ENCODE measurements around the gene ARV1. TPM values are rescaled to one million over a fixed set of nuclear protein-coding genes. Genes with fewer than 3 reads are reported as not detected.

ARV1 gene
- total RNA-seq, 2 donors from 2014 or later, result 16.0 to 23.7 TPM

- ATAC-seq (replicated peaks in 1 of 2) (no peak), DNase-seq (no peak)
- no peaks in the 10 kb centered on the region for H3K27me3 Mint-ChIP-seq (ENCODE audit: low read depth)
- no peaks in the 10 kb centered on the region for H3K9me3 Mint-ChIP-seq
- H3K27ac Mint-ChIP-seq, result no peak overlapping the region
- H3K36me3 Mint-ChIP-seq (ENCODE audit: insufficient read depth in 2 of 2), result peaks cover 0 to 3% of the 10 kb centered on the region in 2 donors
- no peak overlapping the region for H3K4me3 Mint-ChIP-seq
- H3K4me1 Mint-ChIP-seq (ENCODE audit: low read depth), result no peaks in the 10 kb centered on the region
These were observed 20.5 kb upstream of the ARV1 start for GRCh38 chr1:230958370-230958769.

- H3K9me3 Mint-ChIP-seq, result no peaks in the 10 kb centered on the region
- H3K27me3 Mint-ChIP-seq (ENCODE audit: low read depth), result no peaks in the 10 kb centered on the region
- H3K27ac Mint-ChIP-seq, result no peak overlapping the region
- H3K36me3 Mint-ChIP-seq (ENCODE audit: insufficient read depth in 2 of 2), result peaks cover 0 to 2% of the 10 kb centered on the region in 2 donors
- ATAC-seq (replicated peaks in 1 of 2) (no peak), DNase-seq (no peak)
- H3K4me1 Mint-ChIP-seq (ENCODE audit: low read depth), result peaks cover 9% of the 10 kb centered on the region
- no peak overlapping the region for H3K4me3 Mint-ChIP-seq
These were observed 14.0 kb upstream of the ARV1 start for GRCh38 chr1:230964896-230965295.

GRCh38 chr1:230965535-230965934 is 13.4 kb upstream of the ARV1 start:
- Mint-ChIP-seq H3K27ac (no peak overlapping the region), H3K4me3 (no peak overlapping the region), H3K9me3 (no peaks in the 10 kb centered on the region), H3K36me3 (ENCODE audit: insufficient read depth in 2 of 2) (peaks cover 0 to 2% of the 10 kb centered on the region in 2 donors), H3K27me3 (ENCODE audit: low read depth) (no peaks in the 10 kb centered on the region), H3K4me1 (ENCODE audit: low read depth) (peaks cover 9% of the 10 kb centered on the region)
- ATAC-seq (replicated peaks in 1 of 2) (no peak), DNase-seq (no peak)

- Mint-ChIP-seq H3K27ac (no peak overlapping the region), H3K36me3 (ENCODE audit: insufficient read depth in 2 of 2) (no peaks in the 10 kb centered on the region), H3K4me3 (no peak overlapping the region), H3K27me3 (ENCODE audit: low read depth) (no peaks in the 10 kb centered on the region), H3K9me3 (no peaks in the 10 kb centered on the region), H3K4me1 (ENCODE audit: low read depth) (peaks cover 10% of the 10 kb centered on the region)
- ATAC-seq (replicated peaks in 1 of 2), result no peak
- no peak for DNase-seq
These were observed 12.5 kb upstream of the ARV1 start for GRCh38 chr1:230966358-230966873.

GRCh38 chr1:230970432-230970831 is 8.5 kb upstream of the ARV1 start:
- H3K4me3 Mint-ChIP-seq, result no peak overlapping the region
- H3K36me3 Mint-ChIP-seq (ENCODE audit: insufficient read depth in 2 of 2), result no peaks in the 10 kb centered on the region
- ATAC-seq (replicated peaks in 1 of 2) (no peak), DNase-seq (no peak)
- no peaks in the 10 kb centered on the region for H3K9me3 Mint-ChIP-seq
- no peaks in the 10 kb centered on the region for H3K27me3 Mint-ChIP-seq (ENCODE audit: low read depth)
- H3K4me1 Mint-ChIP-seq (ENCODE audit: low read depth), result peaks cover 36% of the 10 kb centered on the region
- no peak overlapping the region for H3K27ac Mint-ChIP-seq

- no peak overlapping the region for H3K27ac Mint-ChIP-seq
- H3K4me3 Mint-ChIP-seq, result no peak overlapping the region
- no peaks in the 10 kb centered on the region for H3K9me3 Mint-ChIP-seq
- no peak for DNase-seq
- peaks cover 47% of the 10 kb centered on the region for H3K4me1 Mint-ChIP-seq (ENCODE audit: low read depth)
- ATAC-seq (replicated peaks in 1 of 2), result no peak
- H3K27me3 Mint-ChIP-seq (ENCODE audit: low read depth), result no peaks in the 10 kb centered on the region
- H3K36me3 Mint-ChIP-seq (ENCODE audit: insufficient read depth in 2 of 2), result peaks cover 0 to 4% of the 10 kb centered on the region in 2 donors
These were observed 7.1 kb upstream of the ARV1 start for GRCh38 chr1:230971771-230972170.

- H3K4me1 Mint-ChIP-seq (ENCODE audit: low read depth), result peaks cover 58% of the 10 kb centered on the region
- DNase-seq, result peak; percentile 66 to 74
- peaks cover 2 to 7% of the 10 kb centered on the region in 2 donors for H3K36me3 Mint-ChIP-seq (ENCODE audit: insufficient read depth in 2 of 2)
- H3K27me3 Mint-ChIP-seq (ENCODE audit: low read depth), result no peaks in the 10 kb centered on the region
- no peaks in the 10 kb centered on the region for H3K9me3 Mint-ChIP-seq
- peak overlapping the region; percentile 52 to 65 for H3K4me3 Mint-ChIP-seq
- ATAC-seq (replicated peaks in 1 of 2), result peak; percentile 91 to 92
- H3K27ac Mint-ChIP-seq, result peak overlapping the region; percentile 79
These were observed 6.0 kb upstream of the ARV1 start for GRCh38 chr1:230972855-230973271.

GRCh38 chr1:230975636-230976035 is 3.3 kb upstream of the ARV1 start:
- Mint-ChIP-seq H3K27ac (no peak overlapping the region), H3K9me3 (no peaks in the 10 kb centered on the region)
- no peak for ATAC-seq (replicated peaks in 1 of 2)

GRCh38 chr1:230976360-230976759 is 2.5 kb upstream of the ARV1 start:
- Mint-ChIP-seq H3K4me3 (peak overlapping the region; percentile 97 to 98), H3K4me1 (ENCODE audit: low read depth) (peaks cover 58% of the 10 kb centered on the region), H3K27me3 (ENCODE audit: low read depth) (no peaks in the 10 kb centered on the region), H3K9me3 (no peaks in the 10 kb centered on the region), H3K36me3 (ENCODE audit: insufficient read depth in 2 of 2) (peaks cover 2 to 10% of the 10 kb centered on the region in 2 donors), H3K27ac (peak overlapping the region; percentile 26)
- no peak for DNase-seq
- ATAC-seq (replicated peaks in 1 of 2), result no peak

More at GRCh38 chr1:230975636-230976035, 3.3 kb upstream of the ARV1 start:
- peaks cover 59% of the 10 kb centered on the region for H3K4me1 Mint-ChIP-seq (ENCODE audit: low read depth)
- DNase-seq, result no peak
- H3K27me3 Mint-ChIP-seq (ENCODE audit: low read depth), result no peaks in the 10 kb centered on the region
- peaks cover 2 to 10% of the 10 kb centered on the region in 2 donors for H3K36me3 Mint-ChIP-seq (ENCODE audit: insufficient read depth in 2 of 2)
- no peak overlapping the region for H3K4me3 Mint-ChIP-seq

- Mint-ChIP-seq H3K36me3 (ENCODE audit: insufficient read depth in 2 of 2) (peaks cover 2 to 10% of the 10 kb centered on the region in 2 donors), H3K9me3 (no peaks in the 10 kb centered on the region), H3K27me3 (ENCODE audit: low read depth) (no peaks in the 10 kb centered on the region), H3K27ac (peak overlapping the region; percentile 96), H3K4me1 (ENCODE audit: low read depth) (peaks cover 50% of the 10 kb centered on the region), H3K4me3 (peak overlapping the region; percentile 97 to 98)
- no peak for ATAC-seq (replicated peaks in 1 of 2)
- peak; percentile 19 to 22 for DNase-seq
These were observed 1.8 kb upstream of the ARV1 start for GRCh38 chr1:230976825-230977747.

- Mint-ChIP-seq H3K4me3 (peak overlapping the region; percentile 97 to 98), H3K4me1 (ENCODE audit: low read depth) (peaks cover 42% of the 10 kb centered on the region), H3K36me3 (ENCODE audit: insufficient read depth in 2 of 2) (peaks cover 2 to 10% of the 10 kb centered on the region in 2 donors), H3K27me3 (ENCODE audit: low read depth) (no peaks in the 10 kb centered on the region), H3K9me3 (no peaks in the 10 kb centered on the region), H3K27ac (peak overlapping the region; percentile 96)
- ATAC-seq (replicated peaks in 1 of 2) (peak; percentile 6 to 11), DNase-seq (peak; percentile 51)
These were observed 968 bp upstream of the ARV1 start for GRCh38 chr1:230977761-230978490.

- H3K27ac Mint-ChIP-seq, result no peak overlapping the region
- no peaks in the 10 kb centered on the region for H3K27me3 Mint-ChIP-seq (ENCODE audit: low read depth)
- DNase-seq (no peak), ATAC-seq (replicated peaks in 1 of 2) (no peak)
- H3K4me1 Mint-ChIP-seq (ENCODE audit: low read depth), result peaks cover 28% of the 10 kb centered on the region
- peaks cover 2 to 10% of the 10 kb centered on the region in 2 donors for H3K36me3 Mint-ChIP-seq (ENCODE audit: insufficient read depth in 2 of 2)
- H3K4me3 Mint-ChIP-seq, result no peak overlapping the region
- no peaks in the 10 kb centered on the region for H3K9me3 Mint-ChIP-seq
These were observed 459 bp downstream of the ARV1 start for GRCh38 chr1:230979389-230979716.

- Mint-ChIP-seq H3K27me3 (ENCODE audit: low read depth) (no peaks in the 10 kb centered on the region), H3K4me3 (no peak overlapping the region), H3K9me3 (no peaks in the 10 kb centered on the region), H3K27ac (no peak overlapping the region), H3K36me3 (ENCODE audit: insufficient read depth in 2 of 2) (peaks cover 2 to 10% of the 10 kb centered on the region in 2 donors), H3K4me1 (ENCODE audit: low read depth) (peaks cover 22% of the 10 kb centered on the region)
- no peak for DNase-seq
- ATAC-seq (replicated peaks in 1 of 2), result no peak
These were observed 1.1 kb downstream of the ARV1 start for GRCh38 chr1:230979952-230980351.
